HG02763 (cell line): ENCODE measurements around the gene ZNF260.
"Not testable (repeated sequence)": the region's sequence is repeated elsewhere in the genome, so short reads cannot be mapped to it uniquely, and the experiment has no call there.

ENCODE experiments used
- ATAC-seq: cut with Tn5 transposase; IDR thresholded peaks from one replicate; pipeline ENCODE4 v1.9.1; 2021; ENCODE audit warnings: mild to moderate bottlenecking, moderate library complexity; ENCODE audit not compliant: unreplicated experiment

ZNF260 gene

DNA sequence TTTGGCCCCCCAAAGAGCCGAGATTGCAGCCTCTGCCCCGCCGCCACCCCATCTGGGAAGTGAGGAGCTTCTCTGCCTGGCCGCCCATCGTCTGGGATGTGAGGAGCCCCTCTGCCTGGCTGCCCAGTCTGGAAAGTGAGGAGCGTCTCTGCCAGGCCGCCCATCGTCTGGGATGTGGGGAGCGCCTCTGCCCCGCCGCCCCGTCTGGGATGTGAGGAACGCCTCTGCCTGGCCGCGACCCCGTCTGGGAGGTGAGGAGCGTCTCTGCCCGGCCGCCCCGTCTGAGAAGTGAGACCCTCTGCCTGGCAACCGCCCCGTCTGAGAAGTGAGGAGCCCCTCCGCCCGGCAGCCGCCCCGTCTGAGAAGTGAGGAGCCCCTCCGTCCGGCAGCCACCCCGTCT is 37.2 kb downstream of the ZNF260 start:
- ATAC-seq: not testable (repeated sequence)

DNA sequence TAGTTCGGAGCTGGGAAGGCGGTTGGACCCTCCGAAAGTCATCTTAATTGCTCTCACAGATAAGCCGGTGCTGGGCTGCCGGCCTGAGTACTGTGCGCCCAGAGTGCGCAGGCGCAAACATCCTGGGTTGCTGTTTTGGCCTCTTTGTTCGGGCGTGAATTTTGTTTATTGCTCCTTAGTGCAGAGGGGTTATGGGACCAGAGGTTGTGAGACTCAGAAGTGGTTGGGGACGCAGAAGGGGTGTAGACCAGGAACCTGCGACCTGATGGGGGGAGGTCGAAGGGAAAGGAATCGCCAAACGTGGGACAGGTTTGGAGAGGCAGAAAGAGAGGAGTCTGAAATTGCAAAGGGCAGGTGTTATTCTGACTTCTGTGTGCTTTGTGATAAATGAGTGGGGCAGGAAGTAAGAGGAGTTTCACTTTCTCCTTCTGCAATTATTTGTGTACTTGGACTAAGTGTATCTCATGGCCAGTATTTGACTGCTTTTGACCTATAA is 38.1 kb downstream of the ZNF260 start:
- peak; percentile 41 for ATAC-seq

DNA sequence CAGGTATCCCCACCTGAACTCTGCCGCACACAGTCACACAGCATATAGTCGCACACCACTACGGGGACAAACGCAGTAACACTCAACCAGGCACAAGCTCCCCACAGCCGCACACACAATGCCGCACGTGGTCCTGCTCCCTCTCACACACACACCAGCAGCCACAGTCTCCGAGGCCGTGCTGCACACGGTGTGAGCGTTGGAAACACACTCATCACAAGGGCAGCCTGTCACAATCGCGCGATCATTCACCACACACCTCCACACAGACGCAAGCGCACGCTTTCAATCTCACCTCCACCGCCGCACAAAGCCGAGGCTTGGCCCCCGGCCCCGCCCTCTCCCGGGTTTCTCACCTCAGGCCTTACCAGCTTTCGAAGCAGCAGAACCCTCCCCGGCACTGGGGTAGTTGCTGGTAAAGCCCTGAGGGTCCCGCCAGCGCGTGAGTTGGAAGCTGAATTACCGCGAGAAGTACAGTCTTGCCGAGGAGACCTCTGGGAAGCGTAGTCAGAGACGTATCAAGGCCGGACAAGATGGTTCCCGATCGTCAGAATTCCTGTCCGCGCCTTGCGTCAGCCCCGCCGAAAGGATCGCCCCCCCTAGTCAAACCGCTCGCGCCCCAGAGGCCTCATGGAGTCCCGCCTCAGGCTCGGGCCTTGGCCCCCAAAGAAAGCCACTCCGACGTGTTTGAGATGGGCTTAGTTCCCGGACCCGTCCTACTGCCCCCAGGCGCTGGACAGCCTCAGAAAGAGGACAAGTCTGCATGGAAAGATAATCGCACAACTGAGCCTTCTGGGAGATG is 38.8 kb downstream of the ZNF260 start, which contains the start of gene ZNF566:
TSS of gene ZNF566 (minus strand) at position 444 of the 802 bp plus-strand sequence. CDS start 13,004 bp downstream, outside the sequence.
- peak; percentile 88 for ATAC-seq

DNA sequence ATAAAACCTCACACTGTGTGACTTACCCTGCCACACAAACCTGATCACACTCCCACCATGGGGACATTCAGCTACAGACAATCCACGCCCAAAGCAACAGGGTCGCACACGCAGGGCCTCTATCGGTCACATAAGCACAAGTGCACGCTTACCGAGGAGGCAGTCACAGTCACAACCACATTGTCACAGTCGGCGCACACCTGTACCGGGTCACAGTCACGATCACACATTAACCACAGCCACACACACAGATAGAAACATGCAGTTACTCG is 39.3 kb downstream of the ZNF260 start:
- ATAC-seq: peak; percentile 11

DNA sequence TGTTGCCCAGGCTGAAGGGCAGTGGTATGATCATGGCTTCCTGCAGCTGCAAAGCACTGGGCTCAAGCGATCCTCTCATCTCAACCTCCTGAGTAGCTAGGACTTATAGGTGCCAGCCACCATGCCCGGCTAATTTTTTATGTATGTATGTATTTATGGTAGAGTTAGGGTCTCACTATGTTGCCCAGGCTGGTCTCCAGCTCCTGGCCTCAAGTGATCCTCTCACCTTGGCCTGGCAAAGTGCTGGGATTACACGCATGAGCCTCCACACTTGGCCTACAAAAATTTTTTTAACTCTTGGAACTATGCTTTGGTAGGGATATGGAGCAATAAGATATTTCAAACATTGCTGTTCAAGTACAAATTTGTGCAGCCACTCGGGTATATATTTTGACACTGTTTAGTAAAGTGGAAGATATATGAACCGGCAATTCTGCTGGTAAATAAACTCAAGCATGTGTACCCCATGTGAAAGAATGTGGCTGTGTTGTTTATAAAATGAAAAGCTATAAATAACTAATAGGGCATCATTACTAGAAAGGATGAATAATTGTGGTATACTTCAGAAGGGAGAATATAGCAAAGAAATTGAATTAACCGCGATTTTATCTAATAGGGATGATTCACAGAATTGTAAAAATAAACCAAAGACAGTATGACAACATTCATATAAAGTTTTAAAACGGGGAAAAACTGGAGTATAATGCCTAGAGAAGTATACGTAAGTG is 39.8 kb downstream of the ZNF260 start:
- no peak for ATAC-seq

DNA sequence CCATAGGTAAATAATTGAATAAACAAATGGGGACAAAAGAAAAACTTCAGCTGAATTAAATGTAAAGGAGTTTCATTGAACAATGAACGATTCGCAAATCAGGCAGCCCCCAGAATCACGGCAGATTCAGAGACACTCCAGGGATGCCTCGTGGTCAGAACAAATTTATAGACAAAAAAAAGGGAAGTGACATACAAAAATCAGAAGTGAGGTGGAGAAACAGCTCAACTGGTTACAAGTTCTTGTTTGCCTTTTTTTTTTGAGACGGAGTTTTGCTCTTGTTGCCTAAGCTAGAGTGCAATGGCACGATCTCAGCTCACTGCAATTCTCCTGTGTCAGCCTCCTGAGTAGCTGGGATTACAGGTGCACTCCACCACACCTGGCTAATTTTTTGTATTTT is 44.4 kb downstream of the ZNF260 start:
- ATAC-seq: no peak

DNA sequence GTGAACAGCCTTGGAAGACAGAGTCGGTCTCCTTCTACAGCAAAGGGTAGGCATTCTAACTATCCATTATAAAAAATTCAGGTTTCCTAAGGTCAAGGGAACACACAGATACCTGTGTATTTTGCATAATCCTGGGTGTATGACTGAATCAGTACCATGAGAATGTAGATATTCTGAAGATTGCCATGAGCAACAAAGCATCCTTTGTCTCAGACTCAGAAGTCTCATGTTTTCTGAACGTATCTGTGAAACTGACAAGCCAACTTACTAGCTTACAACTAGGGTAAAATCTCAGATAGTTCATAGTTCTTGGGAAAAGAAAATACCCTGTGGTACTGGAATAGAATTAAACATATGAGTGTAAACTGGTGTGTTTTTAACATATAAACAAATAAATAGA is 45.2 kb downstream of the ZNF260 start:
- no peak for ATAC-seq
